ENCODE data around the gene IGFL2.
A peak's percentile ranks its signal among the peaks of the same experiment; 100 is the strongest.
"Not testable (repeated sequence)": the region's sequence is repeated elsewhere in the genome, so short reads cannot be mapped to it uniquely, and the experiment has no call there.

The IGFL2 gene

GRCh38 chr19:46206176-46206575, 58.1 kb downstream of the IGFL2 start:
- no peak overlapping the region for H2BK15ac ChIP-seq (ENCODE audit: low read depth, poor library complexity, severe bottlenecking)
- WGBS = 78% methylated on average over 4 of the region's 5 CpGs
- H4K91ac ChIP-seq (ENCODE audit: low read length) = no peak overlapping the region
- H3K23ac ChIP-seq (ENCODE audit: low read length in 2 of 2) = no peak overlapping the region
- H3K27me3 ChIP-seq (ENCODE audit: control insufficient read depth in 1 of 2, insufficient read depth in 1 of 2, low read length in 2 of 2) = peaks cover 34 to 94% of the 10 kb centered on the region in 2 experiments
- H3K36me3 ChIP-seq (ENCODE audit: control insufficient read depth in 1 of 2, insufficient read depth in 2 of 2, low read depth in 1 of 2, low read length in 2 of 2) = no peaks in the 10 kb centered on the region
- peak overlapping the region; percentile 4 for H3K27ac ChIP-seq (ENCODE audit: low read length, poor library complexity, severe bottlenecking)
- DNase-seq = no peak
- no peak overlapping the region for H2AFZ ChIP-seq (ENCODE audit: low read depth, low read length)
- H3K4me3 ChIP-seq (ENCODE audit: insufficient read depth in 1 of 2, low read depth in 1 of 2, low read length in 2 of 2) = no peak overlapping the region
- no peaks in the 10 kb centered on the region for H3K79me1 ChIP-seq (replicated peaks; ENCODE audit: low read length, poor library complexity, severe bottlenecking)
- no peak overlapping the region for H3K4me2 ChIP-seq (ENCODE audit: low read length, poor library complexity, severe bottlenecking)
- H3K9ac ChIP-seq (ENCODE audit: low read length) = no peak overlapping the region
- H3K4me1 ChIP-seq (ENCODE audit: control insufficient read depth, insufficient read depth, low read depth, low read length) = peaks cover 20% of the 10 kb centered on the region
- no peak overlapping the region for H2BK5ac ChIP-seq (ENCODE audit: low read depth, low read length, poor library complexity, severe bottlenecking)
- no peak overlapping the region for H3K18ac ChIP-seq (ENCODE audit: low read depth in 1 of 2, low read length in 2 of 2)
- H3K9me3 ChIP-seq (ENCODE audit: control insufficient read depth, low read length) = no peaks in the 10 kb centered on the region
- H3K4ac ChIP-seq (ENCODE audit: low read depth in 1 of 2, low read length in 2 of 2) = no peak overlapping the region
- H2BK120ac ChIP-seq (ENCODE audit: low read depth, low read length) = no peak overlapping the region
- no peak overlapping the region for H4K8ac ChIP-seq (ENCODE audit: low read length)
- no peak overlapping the region for H2AK5ac ChIP-seq (ENCODE audit: low read length, severe bottlenecking)
- H3K14ac ChIP-seq (ENCODE audit: low read length in 2 of 2) = no peak overlapping the region
- no peak overlapping the region for H2BK12ac ChIP-seq (ENCODE audit: low read length in 2 of 2)

- no peak overlapping the region for H4K8ac ChIP-seq (ENCODE audit: low read length)
- H3K4ac ChIP-seq (ENCODE audit: low read depth in 1 of 2, low read length in 2 of 2) = no peak overlapping the region
- H3K4me2 ChIP-seq (ENCODE audit: low read length, poor library complexity, severe bottlenecking) = no peak overlapping the region
- H3K18ac ChIP-seq (ENCODE audit: low read depth in 1 of 2, low read length in 2 of 2) = no peak overlapping the region
- H2AK5ac ChIP-seq (ENCODE audit: low read length, severe bottlenecking) = no peak overlapping the region
- H4K91ac ChIP-seq (ENCODE audit: low read length) = no peak overlapping the region
- peaks cover 21% of the 10 kb centered on the region for H3K4me1 ChIP-seq (ENCODE audit: control insufficient read depth, insufficient read depth, low read depth, low read length)
- H3K79me1 ChIP-seq (replicated peaks; ENCODE audit: low read length, poor library complexity, severe bottlenecking) = no peaks in the 10 kb centered on the region
- WGBS = 66% methylated on average over 3 of the region's 3 CpGs
- H3K36me3 ChIP-seq (ENCODE audit: control insufficient read depth in 1 of 2, insufficient read depth in 2 of 2, low read depth in 1 of 2, low read length in 2 of 2) = no peaks in the 10 kb centered on the region
- no peak overlapping the region for H2BK15ac ChIP-seq (ENCODE audit: low read depth, poor library complexity, severe bottlenecking)
- no peak for DNase-seq
- H3K27me3 ChIP-seq (ENCODE audit: control insufficient read depth in 1 of 2, insufficient read depth in 1 of 2, low read length in 2 of 2) = peaks cover 32 to 94% of the 10 kb centered on the region in 2 experiments
- no peak overlapping the region for H2BK120ac ChIP-seq (ENCODE audit: low read depth, low read length)
- no peaks in the 10 kb centered on the region for H3K9me3 ChIP-seq (ENCODE audit: control insufficient read depth, low read length)
- no peak overlapping the region for H2AFZ ChIP-seq (ENCODE audit: low read depth, low read length)
- no peak overlapping the region for H2BK5ac ChIP-seq (ENCODE audit: low read depth, low read length, poor library complexity, severe bottlenecking)
- H3K23ac ChIP-seq (ENCODE audit: low read length in 2 of 2) = no peak overlapping the region
- H3K27ac ChIP-seq (ENCODE audit: low read length, poor library complexity, severe bottlenecking) = no peak overlapping the region
- H3K4me3 ChIP-seq (ENCODE audit: insufficient read depth in 1 of 2, low read depth in 1 of 2, low read length in 2 of 2) = no peak overlapping the region
- H2BK12ac ChIP-seq (ENCODE audit: low read length in 2 of 2) = no peak overlapping the region
- H3K14ac ChIP-seq (ENCODE audit: low read length in 2 of 2) = no peak overlapping the region
- H3K9ac ChIP-seq (ENCODE audit: low read length) = no peak overlapping the region
Measured at GRCh38 chr19:46206682-46207081, 58.6 kb downstream of the IGFL2 start.

GRCh38 chr19:46207858-46208257, 59.8 kb downstream of the IGFL2 start:
- 88% methylated on average over 6 of the region's 8 CpGs for WGBS

GRCh38 chr19:46209051-46209450, 61.0 kb downstream of the IGFL2 start:
- Histone ChIP-seq H3K9me3 (ENCODE audit: control insufficient read depth, low read length) (no peaks in the 10 kb centered on the region), H3K27ac (ENCODE audit: low read length, poor library complexity, severe bottlenecking) (no peak overlapping the region), H3K14ac (ENCODE audit: low read length in 2 of 2) (no peak overlapping the region), H2BK120ac (ENCODE audit: low read depth, low read length) (no peak overlapping the region), H2AFZ (ENCODE audit: low read depth, low read length) (no peak overlapping the region), H3K23ac (ENCODE audit: low read length in 2 of 2) (no peak overlapping the region), H3K4me3 (ENCODE audit: insufficient read depth in 1 of 2, low read depth in 1 of 2, low read length in 2 of 2) (no peak overlapping the region), H3K79me1 (replicated peaks; ENCODE audit: low read length, poor library complexity, severe bottlenecking) (no peaks in the 10 kb centered on the region), H4K8ac (ENCODE audit: low read length) (no peak overlapping the region), H3K4me1 (ENCODE audit: control insufficient read depth, insufficient read depth, low read depth, low read length) (peaks cover 30% of the 10 kb centered on the region), H2BK15ac (ENCODE audit: low read depth, poor library complexity, severe bottlenecking) (no peak overlapping the region), H3K4ac (ENCODE audit: low read depth in 1 of 2, low read length in 2 of 2) (no peak overlapping the region), H3K9ac (ENCODE audit: low read length) (no peak overlapping the region), H2BK12ac (ENCODE audit: low read length in 2 of 2) (no peak overlapping the region), H2AK5ac (ENCODE audit: low read length, severe bottlenecking) (peak overlapping the region; percentile 29), H3K18ac (ENCODE audit: low read depth in 1 of 2, low read length in 2 of 2) (no peak overlapping the region), H4K91ac (ENCODE audit: low read length) (no peak overlapping the region), H3K27me3 (ENCODE audit: control insufficient read depth in 1 of 2, insufficient read depth in 1 of 2, low read length in 2 of 2) (peaks cover 33 to 94% of the 10 kb centered on the region in 2 experiments), H3K4me2 (ENCODE audit: low read length, poor library complexity, severe bottlenecking) (no peak overlapping the region), H3K36me3 (ENCODE audit: control insufficient read depth in 1 of 2, insufficient read depth in 2 of 2, low read depth in 1 of 2, low read length in 2 of 2) (no peaks in the 10 kb centered on the region), H2BK5ac (ENCODE audit: low read depth, low read length, poor library complexity, severe bottlenecking) (no peak overlapping the region)
- no peak for DNase-seq
- WGBS = 56% methylated on average over 3 of the region's 3 CpGs

More at GRCh38 chr19:46207858-46208257, 59.8 kb downstream of the IGFL2 start:
- H2AFZ ChIP-seq (ENCODE audit: low read depth, low read length); H3K4ac ChIP-seq (ENCODE audit: low read depth in 1 of 2, low read length in 2 of 2); H3K4me3 ChIP-seq (ENCODE audit: insufficient read depth in 1 of 2, low read depth in 1 of 2, low read length in 2 of 2); H2BK120ac ChIP-seq (ENCODE audit: low read depth, low read length); H3K27ac ChIP-seq (ENCODE audit: low read length, poor library complexity, severe bottlenecking); H3K14ac ChIP-seq (ENCODE audit: low read length in 2 of 2); H3K36me3 ChIP-seq (ENCODE audit: control insufficient read depth in 1 of 2, insufficient read depth in 2 of 2, low read depth in 1 of 2, low read length in 2 of 2); H4K91ac ChIP-seq (ENCODE audit: low read length); H3K79me1 ChIP-seq (replicated peaks; ENCODE audit: low read length, poor library complexity, severe bottlenecking); H2AK5ac ChIP-seq (ENCODE audit: low read length, severe bottlenecking); H2BK5ac ChIP-seq (ENCODE audit: low read depth, low read length, poor library complexity, severe bottlenecking); H2BK12ac ChIP-seq (ENCODE audit: low read length in 2 of 2); H4K8ac ChIP-seq (ENCODE audit: low read length); H3K23ac ChIP-seq (ENCODE audit: low read length in 2 of 2); DNase-seq; H3K18ac ChIP-seq (ENCODE audit: low read depth in 1 of 2, low read length in 2 of 2); H3K9ac ChIP-seq (ENCODE audit: low read length); H2BK15ac ChIP-seq (ENCODE audit: low read depth, poor library complexity, severe bottlenecking); H3K9me3 ChIP-seq (ENCODE audit: control insufficient read depth, low read length); H3K4me2 ChIP-seq (ENCODE audit: low read length, poor library complexity, severe bottlenecking): not testable (repeated sequence)
- H3K27me3 ChIP-seq (ENCODE audit: control insufficient read depth in 1 of 2, insufficient read depth in 1 of 2, low read length in 2 of 2) = peaks cover 32 to 94% of the 10 kb centered on the region in 2 experiments
- H3K4me1 ChIP-seq (ENCODE audit: control insufficient read depth, insufficient read depth, low read depth, low read length) = peaks cover 26% of the 10 kb centered on the region

Data from mesenchymal stem cell (in vitro differentiated cells and primary cell).